ENCODE measurements around the gene TCF20.

DNA sequence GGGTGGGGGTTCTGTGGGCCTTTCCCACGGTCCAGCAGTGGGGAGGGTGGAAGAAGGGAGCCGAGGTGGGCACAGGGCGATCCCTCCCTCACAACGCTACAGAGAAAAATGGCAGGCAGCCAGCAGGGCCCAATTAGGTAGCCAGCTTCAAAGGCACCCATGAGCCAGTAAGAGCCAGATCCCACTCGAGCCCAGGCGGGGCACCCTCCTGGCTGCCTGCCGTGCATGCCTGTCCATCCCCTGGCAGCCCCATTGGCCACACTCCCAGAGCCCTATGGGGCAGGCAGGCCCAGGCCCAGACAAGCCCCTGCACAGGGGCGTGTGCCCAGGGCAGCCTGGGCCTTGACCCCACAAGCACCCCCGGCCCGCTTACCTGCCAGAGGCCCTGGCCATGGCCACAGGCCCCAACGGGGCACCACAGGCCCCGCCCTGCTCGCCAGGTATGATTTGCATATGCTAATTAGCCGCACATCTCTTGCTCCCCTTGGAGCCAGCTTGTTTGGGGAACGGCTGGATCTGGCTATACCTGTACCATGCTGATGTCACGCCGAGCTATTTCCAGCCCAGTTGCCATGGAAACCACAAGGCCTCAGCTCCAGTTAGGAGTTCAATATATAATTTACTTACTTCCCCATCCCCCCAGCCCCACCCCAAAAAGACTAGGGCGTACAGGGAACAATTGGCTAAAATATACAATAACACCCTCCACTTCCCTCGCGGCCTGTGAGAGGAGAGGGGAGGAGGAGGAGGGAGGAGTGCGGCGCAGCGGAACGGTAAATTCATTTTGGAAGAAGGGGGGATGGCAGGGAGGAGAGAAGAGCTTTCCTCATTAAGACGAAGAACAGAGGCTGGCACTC lies 47.5 kb upstream of the TCF20 start:
- TF ChIP-seq, protein P1, sequence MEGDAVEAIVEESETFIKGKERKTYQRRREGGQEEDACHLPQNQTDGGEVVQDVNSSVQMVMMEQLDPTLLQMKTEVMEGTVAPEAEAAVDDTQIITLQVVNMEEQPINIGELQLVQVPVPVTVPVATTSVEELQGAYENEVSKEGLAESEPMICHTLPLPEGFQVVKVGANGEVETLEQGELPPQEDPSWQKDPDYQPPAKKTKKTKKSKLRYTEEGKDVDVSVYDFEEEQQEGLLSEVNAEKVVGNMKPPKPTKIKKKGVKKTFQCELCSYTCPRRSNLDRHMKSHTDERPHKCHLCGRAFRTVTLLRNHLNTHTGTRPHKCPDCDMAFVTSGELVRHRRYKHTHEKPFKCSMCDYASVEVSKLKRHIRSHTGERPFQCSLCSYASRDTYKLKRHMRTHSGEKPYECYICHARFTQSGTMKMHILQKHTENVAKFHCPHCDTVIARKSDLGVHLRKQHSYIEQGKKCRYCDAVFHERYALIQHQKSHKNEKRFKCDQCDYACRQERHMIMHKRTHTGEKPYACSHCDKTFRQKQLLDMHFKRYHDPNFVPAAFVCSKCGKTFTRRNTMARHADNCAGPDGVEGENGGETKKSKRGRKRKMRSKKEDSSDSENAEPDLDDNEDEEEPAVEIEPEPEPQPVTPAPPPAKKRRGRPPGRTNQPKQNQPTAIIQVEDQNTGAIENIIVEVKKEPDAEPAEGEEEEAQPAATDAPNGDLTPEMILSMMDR (IDR thresholded peaks at IDR 0.05; ENCODE audit: poor library complexity), result no peak
- TF ChIP-seq EZH2 (IDR thresholded peaks at IDR 0.05; ENCODE audit: borderline replicate concordance) (no peak), EZH2phosphoT487 (IDR thresholded peaks at IDR 0.05; ENCODE audit: low read depth, severe bottlenecking, unreplicated experiment) (no peak)

Data from hepatocyte (in vitro differentiated cells).